Measurements from ENCODE around the gene BLZF1.

The BLZF1 gene

DNA sequence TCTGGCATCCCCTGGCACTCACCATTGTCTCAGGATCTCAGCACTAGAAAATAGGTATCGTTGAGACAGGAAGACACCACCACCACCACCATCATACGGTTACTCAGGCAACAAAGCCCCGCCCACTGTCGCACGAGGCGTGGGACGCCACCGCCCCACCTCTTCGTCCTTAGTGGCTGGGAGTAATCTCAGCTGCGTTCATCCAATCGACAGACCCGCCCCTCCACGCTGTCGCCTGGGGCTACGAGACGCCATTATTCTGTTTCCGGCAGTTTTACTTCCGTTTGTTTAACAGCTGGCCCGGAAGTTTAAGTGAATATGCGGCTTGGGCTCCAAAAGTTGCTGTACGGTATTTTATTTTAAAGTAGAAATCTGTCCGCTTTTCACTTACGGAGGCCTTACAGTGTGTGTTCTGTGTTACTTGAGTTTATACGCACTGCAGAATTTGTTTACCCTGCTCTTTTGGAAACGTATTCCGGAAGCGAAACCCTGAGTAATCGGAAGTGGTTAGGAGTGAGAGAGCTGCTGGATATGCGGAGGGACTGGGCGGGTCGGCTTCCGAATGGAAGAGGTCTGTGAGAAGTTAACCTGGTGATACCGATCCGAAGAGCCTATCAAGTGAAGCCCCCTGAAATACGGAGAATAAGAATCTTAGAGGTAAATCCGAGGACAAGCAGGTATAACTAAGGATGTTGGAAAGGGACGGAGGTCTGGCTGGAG lies at the start of gene BLZF1, which contains the start of gene NME7:
Gene BLZF1, plus strand, starts transcription at position 510 of the 720 bp plus-strand sequence. CDS start 1,328 bp downstream, outside the sequence.
Gene NME7, minus strand, starts transcription at position 112 of the 720 bp plus-strand sequence. Its CDS starts 87 bp downstream, at position 25.
- Histone ChIP-seq H3K4me1 (ENCODE audit: insufficient read depth, insufficient read length) (no peaks in the 10 kb centered on the region), H3K36me3 (ENCODE audit: insufficient read depth, insufficient read length, low read length) (peaks cover 32% of the 10 kb centered on the region), H3K9me3 (ENCODE audit: insufficient read depth, low read length) (peaks cover 6% of the 10 kb centered on the region; the same call in 1 of the 2 replicates), H3K4me3 (ENCODE audit: insufficient read length, low read depth) (peak within 1 kb of the TSS; percentile 85), H3K9ac (ENCODE audit: insufficient read length, low read depth) (peak within 1 kb of the TSS; percentile 87), H3K27me3 (ENCODE audit: insufficient read depth, insufficient read length) (no peaks in the 10 kb centered on the region)
- TF ChIP-seq ZNF274 (IDR thresholded peaks at IDR 0.05; ENCODE audit: low read depth, low read length) (no peak), SUZ12 (IDR thresholded peaks at IDR 0.05; ENCODE audit: extremely low read depth, insufficient read depth, insufficient read length) (no peak), YY1 (IDR thresholded peaks at IDR 0.05; ENCODE audit: insufficient read depth, insufficient read length) (peak; percentile 66)
- DNase-seq (ENCODE audit: low read depth, low spot score): peak; percentile 96

DNA sequence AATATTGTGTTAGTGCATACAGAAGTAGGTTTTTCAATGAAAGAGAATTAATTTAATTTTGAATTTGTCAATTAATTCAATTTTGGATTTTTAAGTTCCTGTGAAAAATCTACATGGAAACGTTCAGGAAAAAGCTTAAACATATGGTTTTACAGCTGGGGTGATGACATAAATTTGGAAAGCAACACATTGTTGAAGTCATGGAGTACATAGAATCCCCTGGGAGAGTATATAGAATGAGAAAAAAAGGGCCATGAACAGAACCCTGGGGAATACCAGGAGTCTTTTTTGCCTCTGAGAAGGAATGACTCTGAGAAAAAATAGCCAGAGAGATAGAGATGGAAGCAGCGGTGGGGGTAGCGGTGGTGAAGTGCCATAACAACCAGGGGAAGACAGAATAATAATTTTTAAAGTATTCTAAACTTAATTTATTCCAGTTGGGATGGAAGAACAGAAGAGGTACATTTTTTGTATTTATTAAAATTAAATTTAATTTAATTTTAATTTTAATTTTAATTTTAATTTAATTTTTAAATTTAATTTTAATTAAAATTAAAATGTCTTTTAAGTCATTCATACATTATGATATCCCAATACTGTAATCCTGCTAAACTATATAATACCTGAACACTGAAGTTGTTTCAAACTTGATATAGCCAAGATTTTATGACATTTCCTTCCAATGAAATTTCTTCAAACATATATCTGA lies 49.3 kb upstream of the BLZF1 start:
- DNase-seq (ENCODE audit: low read depth, low spot score): no peak
- Histone ChIP-seq H3K4me1 (ENCODE audit: insufficient read depth, insufficient read length) (no peaks in the 10 kb centered on the region), H3K9ac (ENCODE audit: insufficient read length, low read depth) (no peak overlapping the region), H3K36me3 (ENCODE audit: insufficient read depth, insufficient read length, low read length) (no peaks in the 10 kb centered on the region), H3K27me3 (ENCODE audit: insufficient read depth, insufficient read length) (no peaks in the 10 kb centered on the region), H3K4me3 (ENCODE audit: insufficient read length, low read depth) (no peak overlapping the region), H3K9me3 (ENCODE audit: insufficient read depth, low read length) (no peaks in the 10 kb centered on the region)
- TF ChIP-seq SUZ12 (IDR thresholded peaks at IDR 0.05; ENCODE audit: extremely low read depth, insufficient read depth, insufficient read length): no peak
- no peak for TF ChIP-seq ZNF274 (IDR thresholded peaks at IDR 0.05; ENCODE audit: low read depth, low read length)
- TF ChIP-seq YY1 (IDR thresholded peaks at IDR 0.05; ENCODE audit: insufficient read depth, insufficient read length): no peak

DNA sequence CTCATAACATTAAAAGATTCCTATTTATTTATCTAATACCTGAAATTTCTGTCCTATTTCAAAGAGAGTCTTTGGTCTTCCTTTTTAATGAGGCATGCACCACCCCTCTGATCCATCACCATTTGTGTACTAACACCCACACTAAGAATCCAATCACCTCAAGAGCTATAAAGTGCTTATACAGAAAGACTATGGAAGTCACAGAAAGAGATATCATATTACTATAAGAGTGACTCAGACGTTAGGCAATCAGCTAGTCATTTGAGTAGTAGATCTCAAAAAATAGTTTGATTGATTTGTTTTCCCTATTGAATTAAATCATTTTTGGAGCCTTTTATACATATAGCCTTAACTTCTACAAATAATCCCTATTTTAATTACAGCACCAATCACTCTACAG lies 46.5 kb upstream of the BLZF1 start:
- Histone ChIP-seq H3K36me3 (ENCODE audit: insufficient read depth, insufficient read length, low read length) (no peaks in the 10 kb centered on the region), H3K27me3 (ENCODE audit: insufficient read depth, insufficient read length) (no peaks in the 10 kb centered on the region), H3K4me3 (ENCODE audit: insufficient read length, low read depth) (no peak overlapping the region), H3K4me1 (ENCODE audit: insufficient read depth, insufficient read length) (no peaks in the 10 kb centered on the region), H3K9ac (ENCODE audit: insufficient read length, low read depth) (no peak overlapping the region), H3K9me3 (ENCODE audit: insufficient read depth, low read length) (no peaks in the 10 kb centered on the region)
- no peak for TF ChIP-seq SUZ12 (IDR thresholded peaks at IDR 0.05; ENCODE audit: extremely low read depth, insufficient read depth, insufficient read length)
- TF ChIP-seq YY1 (IDR thresholded peaks at IDR 0.05; ENCODE audit: insufficient read depth, insufficient read length): no peak
- TF ChIP-seq ZNF274 (IDR thresholded peaks at IDR 0.05; ENCODE audit: low read depth, low read length): no peak
- DNase-seq (ENCODE audit: low read depth, low spot score): no peak

DNA sequence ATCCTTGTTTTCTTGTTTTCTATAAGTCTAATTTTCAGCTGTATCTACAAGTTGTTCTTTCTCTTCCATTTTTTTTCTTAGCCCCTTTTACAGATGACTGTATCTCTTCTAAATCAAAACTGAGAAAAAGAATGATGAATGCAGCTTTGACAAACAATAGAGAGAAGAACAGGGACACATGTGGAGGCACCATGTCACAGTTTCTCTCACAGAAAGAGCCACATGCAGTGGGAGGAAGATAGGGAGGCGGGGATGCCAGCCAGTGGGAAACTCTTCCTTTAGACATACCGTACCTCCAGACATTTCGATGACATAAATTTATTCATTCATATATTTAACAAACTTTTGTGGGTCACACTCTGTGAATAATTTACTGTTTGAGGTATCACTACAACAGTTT lies 45.9 kb upstream of the BLZF1 start:
- DNase-seq (ENCODE audit: low read depth, low spot score): no peak
- Histone ChIP-seq H3K36me3 (ENCODE audit: insufficient read depth, insufficient read length, low read length) (no peaks in the 10 kb centered on the region), H3K4me1 (ENCODE audit: insufficient read depth, insufficient read length) (no peaks in the 10 kb centered on the region), H3K4me3 (ENCODE audit: insufficient read length, low read depth) (no peak overlapping the region), H3K9ac (ENCODE audit: insufficient read length, low read depth) (no peak overlapping the region), H3K9me3 (ENCODE audit: insufficient read depth, low read length) (no peaks in the 10 kb centered on the region), H3K27me3 (ENCODE audit: insufficient read depth, insufficient read length) (no peaks in the 10 kb centered on the region)
- no peak for TF ChIP-seq YY1 (IDR thresholded peaks at IDR 0.05; ENCODE audit: insufficient read depth, insufficient read length)

- DNase-seq (ENCODE audit: low read depth, low spot score): no peak
- H3K27me3 ChIP-seq (ENCODE audit: insufficient read depth, insufficient read length): no peaks in the 10 kb centered on the region
- TF ChIP-seq SUZ12 (IDR thresholded peaks at IDR 0.05; ENCODE audit: extremely low read depth, insufficient read depth, insufficient read length): no peak
- TF ChIP-seq YY1 (IDR thresholded peaks at IDR 0.05; ENCODE audit: insufficient read depth, insufficient read length): no peak
- no peak for TF ChIP-seq ZNF274 (IDR thresholded peaks at IDR 0.05; ENCODE audit: low read depth, low read length)
These were observed 42.9 kb upstream of the BLZF1 start for GRCh38 chr1:169325117-169325516.

DNA sequence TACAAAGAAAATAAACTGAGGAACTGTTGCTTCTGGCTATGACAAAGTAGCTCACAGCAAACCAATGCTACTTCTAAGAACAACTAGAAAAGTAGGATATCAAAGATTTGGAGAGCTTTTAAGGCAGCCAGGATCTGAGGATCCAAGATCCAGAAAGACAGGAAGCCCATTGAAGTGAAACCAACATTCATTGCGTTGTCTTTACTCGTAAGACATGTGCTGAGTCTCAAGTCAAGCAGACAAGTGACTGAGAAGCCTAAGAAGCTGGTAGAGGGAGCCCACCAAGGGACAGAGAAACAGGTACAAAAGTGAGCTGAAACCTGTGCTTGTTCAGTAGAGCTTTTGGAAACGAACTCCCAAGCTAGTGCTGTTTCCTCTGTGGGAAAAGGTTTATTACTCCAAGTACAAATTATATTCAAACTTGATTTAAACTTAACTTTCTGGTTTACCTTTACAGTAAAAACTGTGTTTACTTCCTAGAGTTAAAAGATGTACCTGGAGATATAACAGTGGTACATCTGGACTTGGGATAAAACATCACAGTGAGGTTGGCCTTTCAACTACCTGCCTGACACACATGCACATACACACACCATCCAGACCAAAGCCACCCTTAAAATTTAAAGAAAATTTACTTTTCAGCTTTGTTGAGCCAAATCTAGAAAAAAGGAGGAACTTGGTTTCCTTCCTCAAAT lies 41.6 kb upstream of the BLZF1 start:
- H3K27me3 ChIP-seq (ENCODE audit: insufficient read depth, insufficient read length): no peaks in the 10 kb centered on the region
- H3K36me3 ChIP-seq (ENCODE audit: insufficient read depth, insufficient read length, low read length): no peaks in the 10 kb centered on the region
- no peak overlapping the region for H3K4me3 ChIP-seq (ENCODE audit: insufficient read length, low read depth)
- H3K4me1 ChIP-seq (ENCODE audit: insufficient read depth, insufficient read length): no peaks in the 10 kb centered on the region
- no peaks in the 10 kb centered on the region for H3K9me3 ChIP-seq (ENCODE audit: insufficient read depth, low read length)
- TF ChIP-seq YY1 (IDR thresholded peaks at IDR 0.05; ENCODE audit: insufficient read depth, insufficient read length) (no peak), ZNF274 (IDR thresholded peaks at IDR 0.05; ENCODE audit: low read depth, low read length) (no peak), SUZ12 (IDR thresholded peaks at IDR 0.05; ENCODE audit: extremely low read depth, insufficient read depth, insufficient read length) (no peak)
- no peak overlapping the region for H3K9ac ChIP-seq (ENCODE audit: insufficient read length, low read depth)
- DNase-seq (ENCODE audit: low read depth, low spot score): no peak

More at GRCh38 chr1:169325117-169325516, 42.9 kb upstream of the BLZF1 start:
- no peaks in the 10 kb centered on the region for H3K36me3 ChIP-seq (ENCODE audit: insufficient read depth, insufficient read length, low read length)
- no peak overlapping the region for H3K4me3 ChIP-seq (ENCODE audit: insufficient read length, low read depth)
- H3K9ac ChIP-seq (ENCODE audit: insufficient read length, low read depth): no peak overlapping the region
- no peaks in the 10 kb centered on the region for H3K9me3 ChIP-seq (ENCODE audit: insufficient read depth, low read length)
- H3K4me1 ChIP-seq (ENCODE audit: insufficient read depth, insufficient read length): no peaks in the 10 kb centered on the region

GRCh38 chr1:169326956-169327268 lies 41.1 kb upstream of the BLZF1 start:
- H3K4me3 ChIP-seq (ENCODE audit: insufficient read length, low read depth): no peak overlapping the region
- TF ChIP-seq YY1 (IDR thresholded peaks at IDR 0.05; ENCODE audit: insufficient read depth, insufficient read length) (no peak), ZNF274 (IDR thresholded peaks at IDR 0.05; ENCODE audit: low read depth, low read length) (no peak), SUZ12 (IDR thresholded peaks at IDR 0.05; ENCODE audit: extremely low read depth, insufficient read depth, insufficient read length) (no peak)
- H3K4me1 ChIP-seq (ENCODE audit: insufficient read depth, insufficient read length): no peaks in the 10 kb centered on the region
- H3K9ac ChIP-seq (ENCODE audit: insufficient read length, low read depth): no peak overlapping the region
- no peaks in the 10 kb centered on the region for H3K36me3 ChIP-seq (ENCODE audit: insufficient read depth, insufficient read length, low read length)
- DNase-seq (ENCODE audit: low read depth, low spot score): no peak
- H3K9me3 ChIP-seq (ENCODE audit: insufficient read depth, low read length): no peaks in the 10 kb centered on the region
- no peaks in the 10 kb centered on the region for H3K27me3 ChIP-seq (ENCODE audit: insufficient read depth, insufficient read length)

Measured in NT2/D1 (cell line).